Left lung (tissue), 10 donors: ENCODE results near the gene PBRM1. TPM values are rescaled to one million over a fixed set of nuclear protein-coding genes. Genes with fewer than 3 reads are reported as not detected.
A peak's percentile ranks its signal among the peaks of the same experiment; 100 is the strongest.

ENCODE experiments used
- ATAC-seq: fragments of 200-7000 bp; cut with Tn5 transposase; one replicate; pipeline ENCODE4 v1.9.1; 2020; ENCODE audit warnings: moderate library complexity
- DNase-seq, 4 donors: peaks; one replicate each; pipeline ENCODE4 v3.0.0-alpha.2; 2013 to 2020
- H3K27ac ChIP-seq, 2 donors: fragments of 200-600 bp; sonication (generic) in 1 of 2; one replicate each; pipeline versions ENCODE4 v1.5.0 to v1.8.0; 2020 to 2021
- H3K27me3 ChIP-seq, 2 donors: fragments of 200-600 bp; sonication (generic) in 1 of 2; one replicate each; pipeline versions ENCODE4 v1.5.0 to v1.8.0; 2020 to 2021
- H3K36me3 ChIP-seq, 2 donors: fragments of 200-600 bp; sonication (generic) in 1 of 2; one replicate each; pipeline versions ENCODE4 v1.5.0 to v1.8.0; 2020 to 2021
- H3K4me1 ChIP-seq, 2 donors: fragments of 200-600 bp; one replicate each; pipeline ENCODE4 v1.8.0; 2021
- H3K4me3 ChIP-seq, 2 donors: fragments of 200-600 bp; sonication (generic) in 1 of 2; one replicate each; pipeline versions ENCODE4 v1.5.0 to v1.8.0; 2020 to 2021; ENCODE audit warnings: mild to moderate bottlenecking in 1 of 2
- H3K9me3 ChIP-seq, 2 donors: fragments of 200-600 bp; sonication (generic) in 1 of 2; one replicate each; pipeline versions ENCODE4 v1.5.0 to v1.8.0; 2020 to 2021
- intact Hi-C, 2 donors: fragments of 100-400 bp; cut with DNase I; formaldehyde crosslinking; loops; one replicate each; pipeline versions ENCODE4 v1.11.2 to v1.14.2; 2022
- polyA plus RNA-seq, 6 donors: library from polyadenylated mRNA; unstranded; fragments of 120-200 nt; gene quantifications; one replicate each; pipeline ENCODE4 v1.2.1, GENCODE V29; 2013; ENCODE audit not compliant: insufficient read length in 6 of 6
- total RNA-seq, 2 donors: library from RNA; stranded (reverse); fragmentation: NEBNext Ultra II Directional; extraction: Animal tissue kit (Norgen Biotek cat#: 25700); gene quantifications; one replicate each; pipeline ENCODE4 v1.2.1, GENCODE V29; 2021
- TF ChIP-seq, protein P1 (sequence below), 2 donors: fragments of 200-600 bp; sonication (generic) in 1 of 2; IDR thresholded peaks; one replicate each; pipeline versions ENCODE4 v1.5.0 to v1.8.0; 2021; ENCODE audit warnings: antibody characterized with exemption in 2 of 2
- donor health status: DM: no; HTN: yes; CAD: no.
- donor health status: DM: no; HTN: no; CAD: no.

Gene PBRM1
- total and polyA plus RNA-seq, 8 donors, result 62.2 to 79.8 (median 65.8) TPM

DNA sequence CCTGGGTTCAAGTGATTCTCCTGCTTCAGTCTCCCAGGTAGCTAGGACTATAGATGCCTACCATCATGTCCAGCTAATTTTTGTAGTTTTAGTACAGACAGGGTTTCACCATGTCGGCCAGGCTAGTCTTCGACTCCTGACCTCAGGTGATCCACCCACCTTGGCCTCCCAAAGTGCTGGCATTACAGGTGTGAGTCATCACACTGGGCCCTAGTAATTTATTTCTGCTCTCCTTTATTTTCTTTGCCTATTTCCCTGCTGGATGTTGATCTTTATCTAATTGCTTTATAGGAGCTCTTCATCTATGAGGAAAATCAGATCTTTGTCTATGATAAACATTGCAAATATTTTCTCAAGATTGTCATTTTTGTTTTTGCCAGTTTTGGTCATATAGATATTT, 117.6 kb downstream of the PBRM1 start:
- peaks cover 0 to 72% of the 10 kb centered on the region in 2 donors for H3K36me3 ChIP-seq
- ATAC-seq, result no peak

DNA sequence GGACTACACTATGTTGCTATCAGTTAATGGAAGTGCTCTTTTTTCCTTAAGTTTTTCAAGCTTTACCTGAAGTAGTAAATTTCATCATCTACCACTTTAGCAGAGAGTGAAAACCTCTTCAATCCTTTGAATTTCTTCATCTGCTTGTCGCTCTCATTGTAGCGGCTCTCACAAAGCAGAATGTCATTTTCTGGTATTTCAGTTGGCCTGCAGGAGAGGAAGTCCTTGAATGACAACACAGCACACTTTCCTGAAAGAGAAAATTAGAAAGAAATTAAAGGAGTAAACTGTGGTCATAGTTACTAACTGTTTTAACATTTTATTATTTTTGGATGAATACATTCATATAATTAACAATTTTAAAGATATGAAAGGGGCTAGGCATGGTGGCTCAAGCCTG, 121.7 kb downstream of the PBRM1 start:
- Histone ChIP-seq H3K9me3 (no peaks in the 10 kb centered on the region), H3K27me3 (no peaks in the 10 kb centered on the region), H3K4me3 (no peak overlapping the region), H3K27ac (peak overlapping the region in 1 of 2 donors; percentile 31), H3K36me3 (peaks cover 0 to 81% of the 10 kb centered on the region in 2 donors), H3K4me1 (no peaks in the 10 kb centered on the region)
- peak; percentile 79 for ATAC-seq
- TF ChIP-seq, protein P1, sequence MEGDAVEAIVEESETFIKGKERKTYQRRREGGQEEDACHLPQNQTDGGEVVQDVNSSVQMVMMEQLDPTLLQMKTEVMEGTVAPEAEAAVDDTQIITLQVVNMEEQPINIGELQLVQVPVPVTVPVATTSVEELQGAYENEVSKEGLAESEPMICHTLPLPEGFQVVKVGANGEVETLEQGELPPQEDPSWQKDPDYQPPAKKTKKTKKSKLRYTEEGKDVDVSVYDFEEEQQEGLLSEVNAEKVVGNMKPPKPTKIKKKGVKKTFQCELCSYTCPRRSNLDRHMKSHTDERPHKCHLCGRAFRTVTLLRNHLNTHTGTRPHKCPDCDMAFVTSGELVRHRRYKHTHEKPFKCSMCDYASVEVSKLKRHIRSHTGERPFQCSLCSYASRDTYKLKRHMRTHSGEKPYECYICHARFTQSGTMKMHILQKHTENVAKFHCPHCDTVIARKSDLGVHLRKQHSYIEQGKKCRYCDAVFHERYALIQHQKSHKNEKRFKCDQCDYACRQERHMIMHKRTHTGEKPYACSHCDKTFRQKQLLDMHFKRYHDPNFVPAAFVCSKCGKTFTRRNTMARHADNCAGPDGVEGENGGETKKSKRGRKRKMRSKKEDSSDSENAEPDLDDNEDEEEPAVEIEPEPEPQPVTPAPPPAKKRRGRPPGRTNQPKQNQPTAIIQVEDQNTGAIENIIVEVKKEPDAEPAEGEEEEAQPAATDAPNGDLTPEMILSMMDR (IDR thresholded peaks at IDR 0.05), result no peak
- intact Hi-C loops, result no loop called here
- peak in 1 of 4 donors; percentile 5 for DNase-seq

More for the DNA sequence above, 117.6 kb downstream of the PBRM1 start:
- Histone ChIP-seq H3K4me3 (no peak overlapping the region), H3K27ac (no peak overlapping the region), H3K27me3 (no peaks in the 10 kb centered on the region), H3K9me3 (no peaks in the 10 kb centered on the region), H3K4me1 (no peaks in the 10 kb centered on the region)
- TF ChIP-seq, protein P1 (IDR thresholded peaks at IDR 0.05), result no peak
- intact Hi-C loops, result no loop called here
- DNase-seq, result no peak

DNA sequence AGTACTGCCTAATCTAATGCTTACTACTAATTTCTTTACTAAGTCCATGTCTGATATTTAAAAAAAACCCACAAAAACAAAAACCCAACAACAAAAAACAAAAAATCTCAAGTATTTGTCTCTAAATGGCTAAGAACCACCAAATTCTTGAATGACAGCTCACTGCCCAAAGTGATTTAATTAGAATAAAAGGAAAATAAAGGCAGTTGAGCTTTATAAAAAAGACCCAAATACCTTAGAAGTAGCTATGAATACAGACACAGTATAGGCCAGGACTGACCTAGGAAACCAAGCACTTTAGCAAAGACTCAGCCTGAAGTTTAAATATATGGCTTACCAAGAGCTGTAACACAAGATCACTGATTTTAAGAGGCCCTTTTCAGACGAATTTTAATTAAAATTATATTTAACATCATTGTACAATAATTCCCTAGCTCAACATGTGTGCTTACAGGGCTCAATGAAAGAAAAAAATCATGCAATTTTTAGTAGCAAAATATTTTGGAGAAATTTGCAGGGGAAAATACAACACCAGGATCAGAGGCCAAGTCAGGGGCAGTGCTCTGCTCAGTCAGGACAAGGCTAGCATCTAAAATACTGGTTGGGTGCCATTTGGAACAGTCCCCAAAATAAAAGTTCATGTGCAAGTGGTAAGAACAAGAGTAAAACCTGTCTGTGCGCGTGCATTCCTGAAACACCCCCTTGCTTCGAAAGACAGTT, 124.5 kb downstream of the PBRM1 start:
- Histone ChIP-seq H3K27me3 (no peaks in the 10 kb centered on the region), H3K4me1 (no peaks in the 10 kb centered on the region), H3K27ac (no peak overlapping the region), H3K4me3 (no peak overlapping the region), H3K36me3 (peaks cover 0 to 87% of the 10 kb centered on the region in 2 donors), H3K9me3 (no peaks in the 10 kb centered on the region)
- TF ChIP-seq, protein P1 (IDR thresholded peaks at IDR 0.05), result no peak
- intact Hi-C loops, result no loop called here
- DNase-seq (no peak), ATAC-seq (no peak)

DNA sequence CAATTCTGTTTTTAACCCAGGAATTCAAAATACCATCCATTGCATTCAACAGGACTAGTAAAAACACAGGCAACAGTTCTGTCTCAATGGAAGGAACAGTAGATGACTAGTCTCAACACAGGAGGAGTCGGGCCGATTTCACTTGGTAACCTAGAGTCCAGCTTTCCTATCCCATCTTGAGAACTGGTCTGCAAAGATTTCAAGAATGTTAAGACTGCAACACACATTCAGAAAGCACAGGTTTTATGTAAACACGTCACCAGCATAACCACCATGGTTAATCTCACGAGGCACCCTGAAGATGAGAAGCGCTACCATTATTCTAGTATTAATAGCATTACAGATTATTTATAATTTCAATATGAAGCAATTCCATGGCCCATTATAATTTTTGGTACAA, 127.3 kb downstream of the PBRM1 start:
- Histone ChIP-seq H3K27ac (no peak overlapping the region), H3K36me3 (peaks cover 0 to 92% of the 10 kb centered on the region in 2 donors), H3K4me1 (no peaks in the 10 kb centered on the region), H3K9me3 (no peaks in the 10 kb centered on the region), H3K4me3 (no peak overlapping the region), H3K27me3 (no peaks in the 10 kb centered on the region)
- TF ChIP-seq, protein P1 (IDR thresholded peaks at IDR 0.05), result no peak
- DNase-seq (no peak), ATAC-seq (no peak)
- intact Hi-C loops, result no loop called here

DNA sequence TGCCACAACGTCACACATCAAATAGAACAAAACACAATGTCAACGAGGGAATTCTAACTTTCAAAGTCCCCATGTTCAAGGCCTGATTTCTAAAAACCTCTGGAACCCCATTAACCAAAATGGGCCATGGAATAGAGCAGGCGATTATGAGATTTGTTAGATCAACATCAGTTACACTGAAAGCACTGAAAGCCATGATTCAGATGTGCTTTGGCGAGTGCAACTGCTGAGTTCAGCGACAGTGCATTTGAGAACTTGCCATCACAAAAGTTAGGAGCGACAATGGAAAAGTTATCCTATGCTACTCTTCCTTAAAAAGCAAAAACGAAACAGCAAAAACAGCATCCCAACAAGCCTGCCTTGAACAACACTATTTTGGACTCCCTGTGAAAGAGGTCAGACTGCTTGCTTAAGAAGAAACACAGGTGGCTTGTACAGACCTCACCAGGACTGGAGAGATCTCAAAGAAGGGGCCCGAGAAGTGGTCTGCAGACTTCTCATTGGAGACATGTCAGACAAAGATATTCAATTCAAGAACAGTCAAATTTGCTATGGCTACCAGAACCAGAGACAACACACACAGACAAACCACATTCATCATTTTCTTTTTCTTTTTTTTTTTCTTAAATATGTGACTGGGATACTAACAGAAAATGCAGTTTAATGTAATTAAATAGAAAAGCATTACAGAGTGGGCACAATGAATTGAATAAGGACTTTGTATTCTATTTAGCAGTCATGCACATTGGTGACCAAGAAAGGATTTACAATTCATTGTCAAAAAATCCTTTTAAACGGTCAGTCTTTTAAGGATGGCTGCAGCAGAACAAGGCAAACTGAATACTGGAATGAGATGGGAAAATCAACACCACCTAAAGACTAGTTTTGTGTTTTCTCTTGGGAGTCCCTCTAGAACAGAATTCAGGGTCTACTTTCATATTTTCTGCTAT, 128.4 kb downstream of the PBRM1 start:
- H3K4me3 ChIP-seq, result no peak overlapping the region
- TF ChIP-seq, protein P1 (IDR thresholded peaks at IDR 0.05), result no peak
- no peaks in the 10 kb centered on the region for H3K9me3 ChIP-seq
- DNase-seq (no peak), ATAC-seq (no peak)
- no peak overlapping the region for H3K27ac ChIP-seq
- H3K4me1 ChIP-seq, result no peaks in the 10 kb centered on the region
- H3K27me3 ChIP-seq, result no peaks in the 10 kb centered on the region
- peaks cover 0 to 92% of the 10 kb centered on the region in 2 donors for H3K36me3 ChIP-seq
- intact Hi-C loops, result no loop called here
